Kidney glomerular epithelial cell (primary cell): ENCODE results near the gene AKAP13.
"Not testable (repeated sequence)": the region's sequence is repeated elsewhere in the genome, so short reads cannot be mapped to it uniquely, and the experiment has no call there.

Source experiments
- DNase-seq: peaks from one replicate; lab custom pipeline; 2025; lab: John Stamatoyannopoulos, UW

AKAP13 gene, protein sequence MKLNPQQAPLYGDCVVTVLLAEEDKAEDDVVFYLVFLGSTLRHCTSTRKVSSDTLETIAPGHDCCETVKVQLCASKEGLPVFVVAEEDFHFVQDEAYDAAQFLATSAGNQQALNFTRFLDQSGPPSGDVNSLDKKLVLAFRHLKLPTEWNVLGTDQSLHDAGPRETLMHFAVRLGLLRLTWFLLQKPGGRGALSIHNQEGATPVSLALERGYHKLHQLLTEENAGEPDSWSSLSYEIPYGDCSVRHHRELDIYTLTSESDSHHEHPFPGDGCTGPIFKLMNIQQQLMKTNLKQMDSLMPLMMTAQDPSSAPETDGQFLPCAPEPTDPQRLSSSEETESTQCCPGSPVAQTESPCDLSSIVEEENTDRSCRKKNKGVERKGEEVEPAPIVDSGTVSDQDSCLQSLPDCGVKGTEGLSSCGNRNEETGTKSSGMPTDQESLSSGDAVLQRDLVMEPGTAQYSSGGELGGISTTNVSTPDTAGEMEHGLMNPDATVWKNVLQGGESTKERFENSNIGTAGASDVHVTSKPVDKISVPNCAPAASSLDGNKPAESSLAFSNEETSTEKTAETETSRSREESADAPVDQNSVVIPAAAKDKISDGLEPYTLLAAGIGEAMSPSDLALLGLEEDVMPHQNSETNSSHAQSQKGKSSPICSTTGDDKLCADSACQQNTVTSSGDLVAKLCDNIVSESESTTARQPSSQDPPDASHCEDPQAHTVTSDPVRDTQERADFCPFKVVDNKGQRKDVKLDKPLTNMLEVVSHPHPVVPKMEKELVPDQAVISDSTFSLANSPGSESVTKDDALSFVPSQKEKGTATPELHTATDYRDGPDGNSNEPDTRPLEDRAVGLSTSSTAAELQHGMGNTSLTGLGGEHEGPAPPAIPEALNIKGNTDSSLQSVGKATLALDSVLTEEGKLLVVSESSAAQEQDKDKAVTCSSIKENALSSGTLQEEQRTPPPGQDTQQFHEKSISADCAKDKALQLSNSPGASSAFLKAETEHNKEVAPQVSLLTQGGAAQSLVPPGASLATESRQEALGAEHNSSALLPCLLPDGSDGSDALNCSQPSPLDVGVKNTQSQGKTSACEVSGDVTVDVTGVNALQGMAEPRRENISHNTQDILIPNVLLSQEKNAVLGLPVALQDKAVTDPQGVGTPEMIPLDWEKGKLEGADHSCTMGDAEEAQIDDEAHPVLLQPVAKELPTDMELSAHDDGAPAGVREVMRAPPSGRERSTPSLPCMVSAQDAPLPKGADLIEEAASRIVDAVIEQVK (N-terminal part only)

DNA sequence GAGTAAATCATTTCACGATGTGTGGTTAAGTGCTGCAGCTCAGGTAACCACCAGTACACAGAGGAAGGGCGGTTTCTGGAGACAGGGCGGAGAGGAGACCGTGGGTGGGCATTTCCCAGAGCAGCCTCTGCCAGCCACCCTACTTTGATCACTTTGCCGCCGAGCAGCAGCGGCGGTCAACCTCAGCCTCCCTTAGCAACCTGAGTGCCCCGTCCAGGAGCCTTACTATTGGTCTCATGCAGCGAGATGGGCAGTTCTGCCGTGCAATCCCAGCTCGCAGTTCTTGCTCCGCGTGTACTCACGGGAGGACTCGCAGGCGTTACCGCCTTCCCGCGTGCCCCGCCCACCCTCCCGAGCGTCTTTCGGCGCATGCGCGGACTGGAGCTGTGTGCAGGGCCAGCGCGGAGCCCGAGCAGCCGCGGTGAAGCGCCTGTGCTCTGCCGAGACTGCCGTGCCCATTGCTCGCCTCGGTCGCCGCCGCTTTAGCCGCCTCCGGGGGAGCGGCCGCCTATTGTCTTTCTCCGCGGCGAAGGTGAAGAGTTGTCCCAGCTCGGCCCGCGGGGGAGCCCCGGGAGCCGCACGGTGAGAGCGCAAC, at the start of gene AKAP13:
Gene AKAP13, plus strand, starts transcription at position 387 of the 595 bp plus-strand sequence. CDS start 105,118 bp downstream, outside the sequence.
- peak; percentile 96 for DNase-seq

DNA sequence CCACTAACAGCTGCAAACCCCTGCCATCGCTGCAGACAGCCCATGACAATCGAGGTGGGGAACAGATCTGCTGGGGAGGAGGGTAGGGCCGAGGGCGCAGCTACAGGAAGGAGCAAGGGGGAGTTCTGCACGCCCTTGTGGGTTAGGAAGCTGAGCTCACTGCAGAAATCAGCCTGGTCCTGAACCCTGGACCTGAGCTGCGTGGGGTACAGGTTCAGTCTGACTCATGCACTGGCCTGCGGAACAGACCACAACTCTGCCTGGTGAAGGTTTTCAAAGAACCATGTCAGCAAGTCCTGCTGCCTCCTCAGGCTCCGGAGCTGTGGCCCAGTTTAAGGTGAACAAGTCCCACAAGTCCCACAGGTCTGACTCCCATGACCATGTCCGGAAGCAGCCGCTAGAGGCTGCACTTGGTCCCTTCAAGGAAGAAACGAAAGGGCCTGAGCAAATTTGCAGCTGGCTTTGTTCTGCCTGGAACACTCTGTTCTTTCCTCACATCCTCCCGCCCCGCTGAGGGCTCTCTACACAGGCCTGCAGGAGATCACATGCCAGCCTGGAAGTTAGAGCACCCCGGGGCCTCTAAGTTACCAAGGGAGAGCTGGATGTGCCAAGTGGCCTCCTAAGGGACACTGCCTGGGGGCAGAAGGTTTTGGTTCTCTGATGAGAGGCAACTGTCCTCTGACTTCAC, 49.4 kb upstream of the AKAP13 start:
- peak; percentile 92 for DNase-seq

DNA sequence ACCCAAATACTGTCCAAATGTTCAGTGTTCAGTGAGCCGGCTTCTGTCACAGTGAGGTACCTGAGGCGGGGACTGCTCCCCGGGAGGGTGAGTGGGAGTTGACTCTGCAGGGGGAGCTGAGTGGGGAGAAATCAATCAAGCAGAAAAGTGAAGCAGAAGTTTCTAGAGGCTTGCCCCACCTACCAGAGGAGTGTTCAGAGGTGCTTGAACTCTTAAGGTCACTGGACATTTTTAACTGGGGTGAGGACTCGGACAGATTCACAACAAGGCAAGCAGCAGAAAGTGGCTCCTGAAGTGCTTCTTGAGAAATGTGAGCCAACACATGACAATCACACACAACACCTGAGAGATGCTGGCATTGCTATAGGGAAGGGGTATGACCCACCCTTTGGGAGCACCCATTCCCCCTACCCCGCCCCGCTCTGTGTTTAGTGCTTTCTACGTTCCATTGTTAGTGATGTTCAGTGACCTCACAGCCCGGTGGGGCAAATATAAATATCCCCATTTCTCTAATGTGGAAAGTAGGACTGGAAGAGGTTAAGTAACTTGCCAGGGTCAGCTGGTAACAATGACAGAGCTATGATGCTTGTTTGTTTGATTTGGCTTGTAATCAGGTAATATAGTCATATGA, 48.6 kb upstream of the AKAP13 start:
- DNase-seq: no peak

- peak; percentile 35 for DNase-seq
These were observed 47.1 kb upstream of the AKAP13 start for GRCh38 chr15:85333132-85333831.

- no peak for DNase-seq
These were observed 46.2 kb upstream of the AKAP13 start for GRCh38 chr15:85334241-85334640.

- DNase-seq: no peak
These were observed 45.0 kb upstream of the AKAP13 start for GRCh38 chr15:85335193-85335942.

- DNase-seq: no peak
These were observed 43.5 kb upstream of the AKAP13 start for GRCh38 chr15:85336880-85337279.

- DNase-seq: no peak
These were observed 42.9 kb upstream of the AKAP13 start for GRCh38 chr15:85337425-85338074.

DNA sequence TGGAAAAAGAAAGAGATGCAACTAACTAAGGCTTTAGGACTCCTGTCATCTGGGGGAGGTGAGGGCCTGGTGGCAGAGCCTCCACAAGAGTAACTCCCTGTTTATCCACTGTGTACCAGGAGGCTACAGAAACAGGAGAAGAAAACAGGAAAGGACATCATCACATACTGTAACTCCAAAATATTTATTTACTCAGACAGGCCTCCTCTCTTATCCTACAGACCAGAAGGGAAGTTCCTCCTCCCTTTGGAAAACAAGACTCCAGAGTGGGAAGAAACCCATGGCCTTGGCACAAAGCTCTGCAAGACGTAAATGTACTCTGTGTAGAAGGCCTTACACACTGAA, 40.1 kb upstream of the AKAP13 start:
- no peak for DNase-seq

- DNase-seq: no peak
These were observed 39.6 kb upstream of the AKAP13 start for GRCh38 chr15:85340852-85341251.

DNA sequence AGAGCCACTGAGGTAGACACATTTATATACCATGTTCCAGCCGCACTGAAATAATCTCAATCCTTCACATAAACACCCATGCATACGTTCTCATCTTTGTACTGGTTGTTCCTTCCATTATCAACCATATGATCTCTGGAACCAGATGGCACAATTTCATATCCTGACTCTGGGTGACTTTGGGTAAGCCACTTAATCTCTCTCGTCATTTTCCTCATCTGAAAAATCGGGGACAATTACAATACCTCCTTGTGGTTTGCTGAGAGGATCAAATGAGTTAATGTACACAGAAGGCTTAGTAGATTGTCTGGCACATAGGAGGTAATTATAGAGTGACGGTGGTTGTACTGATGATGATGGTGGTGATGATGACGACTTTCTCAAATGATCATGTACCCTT, 38.2 kb upstream of the AKAP13 start:
- not testable (repeated sequence) for DNase-seq

- DNase-seq: peak; percentile 70
These were observed 37.0 kb upstream of the AKAP13 start for GRCh38 chr15:85343443-85343842.

DNA sequence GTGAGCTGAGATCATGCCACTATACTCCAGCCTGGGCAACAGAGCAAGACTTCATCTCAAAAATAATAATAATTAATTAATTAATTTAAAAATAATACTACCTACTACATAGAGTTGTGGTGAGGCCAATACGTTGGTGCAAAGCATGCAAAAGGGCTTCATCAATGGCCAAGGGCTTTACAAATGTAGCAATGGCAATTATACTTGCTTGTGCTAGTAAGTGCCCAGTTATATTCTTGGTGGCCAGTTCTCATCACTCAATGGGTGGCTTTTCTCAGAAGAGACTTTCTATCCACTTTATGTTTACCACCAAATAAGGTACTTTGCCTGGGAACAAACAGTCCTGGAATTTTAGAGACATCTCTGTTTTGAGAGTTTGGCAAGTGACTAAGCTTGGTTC, 36.2 kb upstream of the AKAP13 start:
- not testable (repeated sequence) for DNase-seq

DNA sequence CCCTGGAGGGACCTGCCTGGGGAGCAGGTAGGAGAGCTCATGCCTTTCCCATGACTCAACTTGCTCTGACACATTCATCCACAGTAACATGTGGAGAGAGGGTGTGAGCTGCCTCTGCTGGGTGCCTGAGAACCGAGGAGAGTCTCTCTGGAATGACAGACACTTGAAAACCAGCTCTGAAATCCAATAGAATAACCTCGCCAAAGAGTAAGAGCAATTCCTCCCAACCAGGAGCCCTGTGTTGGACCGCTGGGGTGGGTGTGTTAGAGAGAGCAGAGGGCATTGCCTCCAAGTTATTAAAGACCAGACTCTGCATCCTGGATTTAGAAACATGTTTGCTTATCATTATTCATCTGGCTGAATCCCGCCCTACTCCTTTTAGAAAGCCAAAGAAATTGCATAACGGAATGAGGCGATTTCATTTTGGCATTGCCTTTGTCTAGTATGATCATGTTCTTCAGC, 35.7 kb upstream of the AKAP13 start:
- DNase-seq: peak; percentile 41

- not testable (repeated sequence) for DNase-seq
These were observed 35.0 kb upstream of the AKAP13 start for GRCh38 chr15:85345196-85345918.

DNA sequence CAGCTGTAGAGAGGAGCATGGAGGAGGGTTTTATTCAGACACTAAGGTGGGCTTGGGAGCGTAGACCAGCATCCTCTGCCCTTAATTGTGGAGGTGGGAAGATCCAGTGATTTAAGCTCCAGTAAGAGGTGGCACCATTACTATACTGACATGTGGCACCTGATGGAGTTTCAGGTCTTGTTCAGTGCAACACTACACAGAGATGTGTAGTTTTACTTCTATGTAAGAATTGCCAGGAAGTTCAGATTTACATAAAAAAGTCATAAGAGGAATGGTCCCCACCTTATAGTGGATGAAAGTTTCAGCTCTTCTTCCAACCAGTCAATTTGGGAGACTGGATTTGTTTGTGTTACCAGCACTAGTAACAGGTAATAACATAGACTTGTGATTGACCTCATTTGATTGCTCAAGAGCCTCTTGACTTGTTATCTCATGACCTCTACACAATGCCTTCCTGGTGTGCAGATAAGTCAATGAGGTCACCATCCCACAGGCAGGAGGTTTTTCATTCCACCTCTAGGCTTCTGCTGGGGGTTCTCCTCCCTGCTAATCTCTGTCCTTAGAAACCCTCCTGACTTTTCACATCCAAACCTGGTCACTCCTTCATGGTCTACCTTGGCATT, 33.8 kb upstream of the AKAP13 start:
- not testable (repeated sequence) for DNase-seq

DNA sequence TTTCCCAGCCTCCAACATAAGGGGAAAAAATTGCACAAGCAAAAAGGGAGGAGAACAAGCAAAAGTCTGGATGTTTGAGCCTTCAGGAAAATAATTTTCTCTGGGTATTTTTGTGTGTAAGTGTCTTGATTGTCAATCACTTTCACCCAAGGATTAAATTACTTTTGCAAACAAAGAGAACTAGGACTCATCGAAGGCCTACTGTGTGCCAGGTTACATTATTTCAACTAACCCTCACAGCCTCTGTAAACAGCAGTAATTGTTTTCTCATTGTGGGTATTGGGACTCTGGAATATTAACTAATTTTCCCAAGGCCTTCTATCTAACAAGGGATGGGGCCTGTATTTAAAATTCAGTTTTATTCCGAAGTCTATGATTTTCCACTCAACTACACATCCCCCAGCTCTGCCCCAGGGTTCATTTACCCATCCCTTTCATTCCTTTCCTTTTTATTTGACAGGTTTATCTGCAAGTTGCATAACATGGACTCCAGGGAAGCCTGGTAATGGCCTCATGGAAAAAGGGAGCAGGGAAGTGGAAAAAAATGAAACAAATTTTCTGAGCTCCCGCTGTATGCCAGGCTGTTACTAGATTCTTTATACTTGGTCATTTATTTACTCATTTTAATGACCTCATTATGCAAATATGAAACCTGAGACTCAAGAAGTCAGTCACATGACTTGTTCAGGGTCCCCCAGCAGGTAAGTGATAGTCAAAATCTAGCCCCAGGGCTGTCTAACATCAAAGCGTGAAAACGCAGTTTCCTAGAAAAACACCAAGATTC, 32.9 kb upstream of the AKAP13 start:
- not testable (repeated sequence) for DNase-seq
